ENCODE data around the gene CDK5. TPM values are rescaled to one million over a fixed set of nuclear protein-coding genes. Genes with fewer than 3 reads are reported as not detected.

Gene CDK5
- total and polyA plus RNA-seq, 2 of the 13 experiments (the other 11 are each of a cell fraction or from before 2014, with no cell fraction given) = 16.4 to 21.3 TPM

DNA sequence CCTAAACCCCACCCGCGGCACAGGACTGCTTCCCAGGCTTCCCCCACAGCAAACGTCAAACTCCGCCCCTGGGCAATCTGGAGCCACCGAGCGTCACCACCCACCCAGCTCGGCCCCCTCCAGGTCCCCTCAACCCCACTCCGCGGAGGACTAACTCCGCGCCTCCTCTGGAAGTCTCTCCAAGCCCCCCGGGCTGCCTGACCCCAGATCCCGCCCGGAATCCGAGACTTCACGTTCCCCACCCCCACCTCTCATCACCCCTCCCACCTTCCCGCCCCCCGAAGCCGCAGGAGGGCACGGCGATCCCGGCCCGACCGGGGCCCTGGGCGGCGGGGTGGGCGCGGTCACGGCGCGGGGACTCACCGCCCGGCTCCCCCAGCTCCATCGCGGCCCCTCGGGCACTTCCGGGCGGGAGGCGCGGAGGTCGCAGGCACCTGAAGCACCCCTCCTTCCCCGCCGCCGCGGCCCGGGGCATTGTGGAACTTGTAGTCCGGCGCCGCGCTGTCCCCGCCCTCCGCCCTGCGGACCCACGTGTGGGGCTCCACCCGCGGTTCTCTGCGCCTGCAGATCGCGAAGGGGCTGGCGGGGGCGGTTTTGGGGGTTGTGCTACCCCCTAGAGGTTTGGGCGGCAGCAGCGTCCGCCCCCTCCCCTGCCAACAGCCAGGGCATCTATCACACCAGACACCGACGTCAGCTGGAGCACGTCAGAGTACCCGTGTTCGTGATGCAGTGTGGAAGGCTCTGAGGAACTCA lies 25.6 kb upstream of the CDK5 start, which contains the start of gene TMUB1 (continued):
- TF ChIP-seq, protein P1, sequence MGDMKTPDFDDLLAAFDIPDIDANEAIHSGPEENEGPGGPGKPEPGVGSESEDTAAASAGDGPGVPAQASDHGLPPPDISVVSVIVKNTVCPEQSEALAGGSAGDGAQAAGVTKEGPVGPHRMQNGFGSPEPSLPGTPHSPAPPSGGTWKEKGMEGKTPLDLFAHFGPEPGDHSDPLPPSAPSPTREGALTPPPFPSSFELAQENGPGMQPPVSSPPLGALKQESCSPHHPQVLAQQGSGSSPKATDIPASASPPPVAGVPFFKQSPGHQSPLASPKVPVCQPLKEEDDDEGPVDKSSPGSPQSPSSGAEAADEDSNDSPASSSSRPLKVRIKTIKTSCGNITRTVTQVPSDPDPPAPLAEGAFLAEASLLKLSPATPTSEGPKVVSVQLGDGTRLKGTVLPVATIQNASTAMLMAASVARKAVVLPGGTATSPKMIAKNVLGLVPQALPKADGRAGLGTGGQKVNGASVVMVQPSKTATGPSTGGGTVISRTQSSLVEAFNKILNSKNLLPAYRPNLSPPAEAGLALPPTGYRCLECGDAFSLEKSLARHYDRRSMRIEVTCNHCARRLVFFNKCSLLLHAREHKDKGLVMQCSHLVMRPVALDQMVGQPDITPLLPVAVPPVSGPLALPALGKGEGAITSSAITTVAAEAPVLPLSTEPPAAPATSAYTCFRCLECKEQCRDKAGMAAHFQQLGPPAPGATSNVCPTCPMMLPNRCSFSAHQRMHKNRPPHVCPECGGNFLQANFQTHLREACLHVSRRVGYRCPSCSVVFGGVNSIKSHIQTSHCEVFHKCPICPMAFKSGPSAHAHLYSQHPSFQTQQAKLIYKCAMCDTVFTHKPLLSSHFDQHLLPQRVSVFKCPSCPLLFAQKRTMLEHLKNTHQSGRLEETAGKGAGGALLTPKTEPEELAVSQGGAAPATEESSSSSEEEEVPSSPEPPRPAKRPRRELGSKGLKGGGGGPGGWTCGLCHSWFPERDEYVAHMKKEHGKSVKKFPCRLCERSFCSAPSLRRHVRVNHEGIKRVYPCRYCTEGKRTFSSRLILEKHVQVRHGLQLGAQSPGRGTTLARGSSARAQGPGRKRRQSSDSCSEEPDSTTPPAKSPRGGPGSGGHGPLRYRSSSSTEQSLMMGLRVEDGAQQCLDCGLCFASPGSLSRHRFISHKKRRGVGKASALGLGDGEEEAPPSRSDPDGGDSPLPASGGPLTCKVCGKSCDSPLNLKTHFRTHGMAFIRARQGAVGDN (CRISPR knock-in tag; IDR thresholded peaks at IDR 0.05) = peak; percentile 60
- peak; percentile 46; the same call in 1 of the 2 replicates for TF ChIP-seq SPEN (CRISPR knock-in tag; IDR thresholded peaks at IDR 0.05; ENCODE audit: low read depth)
- no peak for TF ChIP-seq ZNF749 (CRISPR knock-in tag; IDR thresholded peaks at IDR 0.05; ENCODE audit: borderline replicate concordance)
- TF ChIP-seq, protein P2, sequence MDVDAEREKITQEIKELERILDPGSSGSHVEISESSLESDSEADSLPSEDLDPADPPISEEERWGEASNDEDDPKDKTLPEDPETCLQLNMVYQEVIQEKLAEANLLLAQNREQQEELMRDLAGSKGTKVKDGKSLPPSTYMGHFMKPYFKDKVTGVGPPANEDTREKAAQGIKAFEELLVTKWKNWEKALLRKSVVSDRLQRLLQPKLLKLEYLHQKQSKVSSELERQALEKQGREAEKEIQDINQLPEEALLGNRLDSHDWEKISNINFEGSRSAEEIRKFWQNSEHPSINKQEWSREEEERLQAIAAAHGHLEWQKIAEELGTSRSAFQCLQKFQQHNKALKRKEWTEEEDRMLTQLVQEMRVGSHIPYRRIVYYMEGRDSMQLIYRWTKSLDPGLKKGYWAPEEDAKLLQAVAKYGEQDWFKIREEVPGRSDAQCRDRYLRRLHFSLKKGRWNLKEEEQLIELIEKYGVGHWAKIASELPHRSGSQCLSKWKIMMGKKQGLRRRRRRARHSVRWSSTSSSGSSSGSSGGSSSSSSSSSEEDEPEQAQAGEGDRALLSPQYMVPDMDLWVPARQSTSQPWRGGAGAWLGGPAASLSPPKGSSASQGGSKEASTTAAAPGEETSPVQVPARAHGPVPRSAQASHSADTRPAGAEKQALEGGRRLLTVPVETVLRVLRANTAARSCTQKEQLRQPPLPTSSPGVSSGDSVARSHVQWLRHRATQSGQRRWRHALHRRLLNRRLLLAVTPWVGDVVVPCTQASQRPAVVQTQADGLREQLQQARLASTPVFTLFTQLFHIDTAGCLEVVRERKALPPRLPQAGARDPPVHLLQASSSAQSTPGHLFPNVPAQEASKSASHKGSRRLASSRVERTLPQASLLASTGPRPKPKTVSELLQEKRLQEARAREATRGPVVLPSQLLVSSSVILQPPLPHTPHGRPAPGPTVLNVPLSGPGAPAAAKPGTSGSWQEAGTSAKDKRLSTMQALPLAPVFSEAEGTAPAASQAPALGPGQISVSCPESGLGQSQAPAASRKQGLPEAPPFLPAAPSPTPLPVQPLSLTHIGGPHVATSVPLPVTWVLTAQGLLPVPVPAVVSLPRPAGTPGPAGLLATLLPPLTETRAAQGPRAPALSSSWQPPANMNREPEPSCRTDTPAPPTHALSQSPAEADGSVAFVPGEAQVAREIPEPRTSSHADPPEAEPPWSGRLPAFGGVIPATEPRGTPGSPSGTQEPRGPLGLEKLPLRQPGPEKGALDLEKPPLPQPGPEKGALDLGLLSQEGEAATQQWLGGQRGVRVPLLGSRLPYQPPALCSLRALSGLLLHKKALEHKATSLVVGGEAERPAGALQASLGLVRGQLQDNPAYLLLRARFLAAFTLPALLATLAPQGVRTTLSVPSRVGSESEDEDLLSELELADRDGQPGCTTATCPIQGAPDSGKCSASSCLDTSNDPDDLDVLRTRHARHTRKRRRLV (CRISPR knock-in tag; IDR thresholded peaks at IDR 0.05) = no peak
- TF ChIP-seq, protein P3, sequence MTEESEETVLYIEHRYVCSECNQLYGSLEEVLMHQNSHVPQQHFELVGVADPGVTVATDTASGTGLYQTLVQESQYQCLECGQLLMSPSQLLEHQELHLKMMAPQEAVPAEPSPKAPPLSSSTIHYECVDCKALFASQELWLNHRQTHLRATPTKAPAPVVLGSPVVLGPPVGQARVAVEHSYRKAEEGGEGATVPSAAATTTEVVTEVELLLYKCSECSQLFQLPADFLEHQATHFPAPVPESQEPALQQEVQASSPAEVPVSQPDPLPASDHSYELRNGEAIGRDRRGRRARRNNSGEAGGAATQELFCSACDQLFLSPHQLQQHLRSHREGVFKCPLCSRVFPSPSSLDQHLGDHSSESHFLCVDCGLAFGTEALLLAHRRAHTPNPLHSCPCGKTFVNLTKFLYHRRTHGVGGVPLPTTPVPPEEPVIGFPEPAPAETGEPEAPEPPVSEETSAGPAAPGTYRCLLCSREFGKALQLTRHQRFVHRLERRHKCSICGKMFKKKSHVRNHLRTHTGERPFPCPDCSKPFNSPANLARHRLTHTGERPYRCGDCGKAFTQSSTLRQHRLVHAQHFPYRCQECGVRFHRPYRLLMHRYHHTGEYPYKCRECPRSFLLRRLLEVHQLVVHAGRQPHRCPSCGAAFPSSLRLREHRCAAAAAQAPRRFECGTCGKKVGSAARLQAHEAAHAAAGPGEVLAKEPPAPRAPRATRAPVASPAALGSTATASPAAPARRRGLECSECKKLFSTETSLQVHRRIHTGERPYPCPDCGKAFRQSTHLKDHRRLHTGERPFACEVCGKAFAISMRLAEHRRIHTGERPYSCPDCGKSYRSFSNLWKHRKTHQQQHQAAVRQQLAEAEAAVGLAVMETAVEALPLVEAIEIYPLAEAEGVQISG (CRISPR knock-in tag; IDR thresholded peaks at IDR 0.05) = peak; percentile 90
- TF ChIP-seq, protein P4, sequence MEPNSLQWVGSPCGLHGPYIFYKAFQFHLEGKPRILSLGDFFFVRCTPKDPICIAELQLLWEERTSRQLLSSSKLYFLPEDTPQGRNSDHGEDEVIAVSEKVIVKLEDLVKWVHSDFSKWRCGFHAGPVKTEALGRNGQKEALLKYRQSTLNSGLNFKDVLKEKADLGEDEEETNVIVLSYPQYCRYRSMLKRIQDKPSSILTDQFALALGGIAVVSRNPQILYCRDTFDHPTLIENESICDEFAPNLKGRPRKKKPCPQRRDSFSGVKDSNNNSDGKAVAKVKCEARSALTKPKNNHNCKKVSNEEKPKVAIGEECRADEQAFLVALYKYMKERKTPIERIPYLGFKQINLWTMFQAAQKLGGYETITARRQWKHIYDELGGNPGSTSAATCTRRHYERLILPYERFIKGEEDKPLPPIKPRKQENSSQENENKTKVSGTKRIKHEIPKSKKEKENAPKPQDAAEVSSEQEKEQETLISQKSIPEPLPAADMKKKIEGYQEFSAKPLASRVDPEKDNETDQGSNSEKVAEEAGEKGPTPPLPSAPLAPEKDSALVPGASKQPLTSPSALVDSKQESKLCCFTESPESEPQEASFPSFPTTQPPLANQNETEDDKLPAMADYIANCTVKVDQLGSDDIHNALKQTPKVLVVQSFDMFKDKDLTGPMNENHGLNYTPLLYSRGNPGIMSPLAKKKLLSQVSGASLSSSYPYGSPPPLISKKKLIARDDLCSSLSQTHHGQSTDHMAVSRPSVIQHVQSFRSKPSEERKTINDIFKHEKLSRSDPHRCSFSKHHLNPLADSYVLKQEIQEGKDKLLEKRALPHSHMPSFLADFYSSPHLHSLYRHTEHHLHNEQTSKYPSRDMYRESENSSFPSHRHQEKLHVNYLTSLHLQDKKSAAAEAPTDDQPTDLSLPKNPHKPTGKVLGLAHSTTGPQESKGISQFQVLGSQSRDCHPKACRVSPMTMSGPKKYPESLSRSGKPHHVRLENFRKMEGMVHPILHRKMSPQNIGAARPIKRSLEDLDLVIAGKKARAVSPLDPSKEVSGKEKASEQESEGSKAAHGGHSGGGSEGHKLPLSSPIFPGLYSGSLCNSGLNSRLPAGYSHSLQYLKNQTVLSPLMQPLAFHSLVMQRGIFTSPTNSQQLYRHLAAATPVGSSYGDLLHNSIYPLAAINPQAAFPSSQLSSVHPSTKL (CRISPR knock-in tag; IDR thresholded peaks at IDR 0.05) = no peak
- no peak for TF ChIP-seq POGZ (CRISPR knock-in tag; IDR thresholded peaks at IDR 0.05)
- TF ChIP-seq, protein P5, sequence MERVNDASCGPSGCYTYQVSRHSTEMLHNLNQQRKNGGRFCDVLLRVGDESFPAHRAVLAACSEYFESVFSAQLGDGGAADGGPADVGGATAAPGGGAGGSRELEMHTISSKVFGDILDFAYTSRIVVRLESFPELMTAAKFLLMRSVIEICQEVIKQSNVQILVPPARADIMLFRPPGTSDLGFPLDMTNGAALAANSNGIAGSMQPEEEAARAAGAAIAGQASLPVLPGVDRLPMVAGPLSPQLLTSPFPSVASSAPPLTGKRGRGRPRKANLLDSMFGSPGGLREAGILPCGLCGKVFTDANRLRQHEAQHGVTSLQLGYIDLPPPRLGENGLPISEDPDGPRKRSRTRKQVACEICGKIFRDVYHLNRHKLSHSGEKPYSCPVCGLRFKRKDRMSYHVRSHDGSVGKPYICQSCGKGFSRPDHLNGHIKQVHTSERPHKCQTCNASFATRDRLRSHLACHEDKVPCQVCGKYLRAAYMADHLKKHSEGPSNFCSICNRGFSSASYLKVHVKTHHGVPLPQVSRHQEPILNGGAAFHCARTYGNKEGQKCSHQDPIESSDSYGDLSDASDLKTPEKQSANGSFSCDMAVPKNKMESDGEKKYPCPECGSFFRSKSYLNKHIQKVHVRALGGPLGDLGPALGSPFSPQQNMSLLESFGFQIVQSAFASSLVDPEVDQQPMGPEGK (CRISPR knock-in tag; IDR thresholded peaks at IDR 0.05) = peak; percentile 49

Measured in HepG2 (cell line).